ENCODE data around the gene ZNF593. TPM values are rescaled to one million over a fixed set of nuclear protein-coding genes. Genes with fewer than 3 reads are reported as not detected.
A peak's percentile ranks its signal among the peaks of the same experiment; 100 is the strongest.

The ZNF593 gene
- total and polyA plus RNA-seq, 9 of the 15 experiments (the other 6 are each of a cell fraction or from before 2014, with no cell fraction given), result 9.8 to 334 (median 48.2) TPM

GRCh38 chr1:26169669-26170471 is at the start of gene ZNF593 (continued):
- TF ChIP-seq, protein P1, sequence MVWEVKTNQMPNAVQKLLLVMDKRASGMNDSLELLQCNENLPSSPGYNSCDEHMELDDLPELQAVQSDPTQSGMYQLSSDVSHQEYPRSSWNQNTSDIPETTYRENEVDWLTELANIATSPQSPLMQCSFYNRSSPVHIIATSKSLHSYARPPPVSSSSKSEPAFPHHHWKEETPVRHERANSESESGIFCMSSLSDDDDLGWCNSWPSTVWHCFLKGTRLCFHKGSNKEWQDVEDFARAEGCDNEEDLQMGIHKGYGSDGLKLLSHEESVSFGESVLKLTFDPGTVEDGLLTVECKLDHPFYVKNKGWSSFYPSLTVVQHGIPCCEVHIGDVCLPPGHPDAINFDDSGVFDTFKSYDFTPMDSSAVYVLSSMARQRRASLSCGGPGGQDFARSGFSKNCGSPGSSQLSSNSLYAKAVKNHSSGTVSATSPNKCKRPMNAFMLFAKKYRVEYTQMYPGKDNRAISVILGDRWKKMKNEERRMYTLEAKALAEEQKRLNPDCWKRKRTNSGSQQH (CRISPR knock-in tag; IDR thresholded peaks at IDR 0.05), result peak; percentile 70; the same call in 1 of the 2 replicates
- peak; percentile 99 for TF ChIP-seq JUNB (CRISPR knock-in tag; conservative IDR thresholded peaks at IDR 0.05)
- TF ChIP-seq POLR2A (conservative IDR thresholded peaks at IDR 0.05), result peak; percentile 93
- TF ChIP-seq EWSR1 (IDR thresholded peaks at IDR 0.05; ENCODE audit: borderline replicate concordance, low read depth, partially characterized antibody), result no peak
- peak; percentile 87 for TF ChIP-seq NR2C2 (CRISPR knock-in tag; IDR thresholded peaks at IDR 0.05)
- TF ChIP-seq NR2C2 (tag; IDR thresholded peaks at IDR 0.05), result peak; percentile 98
- peak; percentile 41; the same call in 1 of the 2 replicates for TF ChIP-seq CBFA2T3 (IDR thresholded peaks at IDR 0.05)
- TF ChIP-seq TBL1XR1 (IDR thresholded peaks at IDR 0.05; ENCODE audit: low read length in 2 of 2), result peak; percentile 12 to 98; a peak in 2 of 4 replicates
- TF ChIP-seq ZNF174 (CRISPR knock-in tag; IDR thresholded peaks at IDR 0.05), result 0 out of 2 replicates have a peak, but pooled peaks have one; percentile 31
- 0 out of 2 replicates have a peak, but pooled peaks have one; percentile 1 for TF ChIP-seq EGR1 (conservative IDR thresholded peaks at IDR 0.05)
- TF ChIP-seq SMC3 (conservative IDR thresholded peaks at IDR 0.05; ENCODE audit: insufficient read depth, low read depth, low read length), result peak; percentile 86
- TF ChIP-seq PCBP1 (IDR thresholded peaks at IDR 0.05; ENCODE audit: low read depth, low read length, poor library complexity, severe bottlenecking), result peak; percentile 81
- TF ChIP-seq SRSF1 (IDR thresholded peaks at IDR 0.05; ENCODE audit: low read depth, low read length), result 0 out of 2 replicates have a peak, but pooled peaks have one; percentile 49
- TF ChIP-seq BHLHE40 (IDR thresholded peaks at IDR 0.05; ENCODE audit: low read length), result peak; percentile 85
- TF ChIP-seq ZNF232 (CRISPR knock-in tag; IDR thresholded peaks at IDR 0.05), result peak; percentile 87
- peak; percentile 94 for TF ChIP-seq TARDBP (IDR thresholded peaks at IDR 0.05)
- TF ChIP-seq ZNF175 (CRISPR knock-in tag; IDR thresholded peaks at IDR 0.05; ENCODE audit: low read depth), result 0 out of 2 replicates have a peak, but pooled peaks have one; percentile 64
- peak; percentile 76; the same call in 1 of the 2 replicates for TF ChIP-seq MYNN (IDR thresholded peaks at IDR 0.05)
- no peak for TF ChIP-seq MYNN (CRISPR knock-in tag; IDR thresholded peaks at IDR 0.05)
- peak; percentile 6; the same call in 1 of the 2 replicates for TF ChIP-seq ZNF384 (IDR thresholded peaks at IDR 0.05; ENCODE audit: low read depth, low read length)
- peak; percentile 90 for TF ChIP-seq ZFX (CRISPR knock-in tag; IDR thresholded peaks at IDR 0.05)
- TF ChIP-seq PHF21A (IDR thresholded peaks at IDR 0.05; ENCODE audit: borderline replicate concordance, low read depth), result peak; percentile 7; the same call in 1 of the 2 replicates
